ENCODE data around the gene CDT1. TPM values are rescaled to one million over a fixed set of nuclear protein-coding genes. Genes with fewer than 3 reads are reported as not detected.
"Not testable (repeated sequence)": the region's sequence is repeated elsewhere in the genome, so short reads cannot be mapped to it uniquely, and the experiment has no call there.

The CDT1 gene
- total and polyA plus RNA-seq, 4 donors = 2.0 to 5.8 (median 3.3) TPM

- ATAC-seq (ENCODE audit: insufficient read depth, low FRiP score) (no peak), DNase-seq (no peak)
- H3K4me1 ChIP-seq (ENCODE audit: control insufficient read depth in 5 of 5, insufficient read depth in 5 of 5, low read length in 5 of 5) = peaks cover 7 to 77% (median 56%) of the 10 kb centered on the region in 5 donors
- H3K27ac ChIP-seq (ENCODE audit: low read depth in 1 of 2, low read length in 1 of 2) = peak overlapping the region in 1 of 2 donors; percentile 83
- TF ChIP-seq CTCF (IDR thresholded peaks at IDR 0.05; ENCODE audit: control extremely low read depth, extremely low read depth) = no peak
- 60 to 71% methylated on average over 18 to 19 of the region's 19 CpGs for WGBS, 2 donors
- H3K9me3 ChIP-seq (ENCODE audit: control insufficient read depth in 4 of 4, insufficient read depth in 3 of 4, low read length in 3 of 4) = no peaks in the 10 kb centered on the region
- H3K4me3 ChIP-seq = no peak overlapping the region
- no peak overlapping the region for H3K9ac ChIP-seq (ENCODE audit: insufficient read depth in 1 of 2, low read length in 2 of 2)
- H3K36me3 ChIP-seq (ENCODE audit: control insufficient read depth in 4 of 4, insufficient read depth in 4 of 4, low read length in 4 of 4) = peaks cover 0 to under 1% (median 0%) of the 10 kb centered on the region in 4 donors
- H3K27me3 ChIP-seq (ENCODE audit: control insufficient read depth in 3 of 3, insufficient read depth in 3 of 3, low read length in 2 of 3) = no peaks in the 10 kb centered on the region
Measured at GRCh38 chr16:88771294-88771772, 32.3 kb upstream of the CDT1 start.

GRCh38 chr16:88771781-88772180, 31.8 kb upstream of the CDT1 start:
- not testable (repeated sequence) for H3K27me3 ChIP-seq (ENCODE audit: control insufficient read depth in 3 of 3, insufficient read depth in 3 of 3, low read length in 2 of 3); DNase-seq; H3K36me3 ChIP-seq (ENCODE audit: control insufficient read depth in 4 of 4, insufficient read depth in 4 of 4, low read length in 4 of 4); ATAC-seq (ENCODE audit: insufficient read depth, low FRiP score); H3K27ac ChIP-seq (ENCODE audit: low read depth in 1 of 2, low read length in 1 of 2); H3K9ac ChIP-seq (ENCODE audit: insufficient read depth in 1 of 2, low read length in 2 of 2); H3K9me3 ChIP-seq (ENCODE audit: control insufficient read depth in 4 of 4, insufficient read depth in 3 of 4, low read length in 3 of 4); H3K4me3 ChIP-seq
- WGBS, 2 donors = 94 to 97% methylated on average over 11 to 17 of the region's 23 CpGs
- peaks cover 7 to 81% (median 55%) of the 10 kb centered on the region in 5 donors for H3K4me1 ChIP-seq (ENCODE audit: control insufficient read depth in 5 of 5, insufficient read depth in 5 of 5, low read length in 5 of 5)

- Histone ChIP-seq H3K27ac (ENCODE audit: low read depth in 1 of 2, low read length in 1 of 2) (peak overlapping the region in 1 of 2 donors; percentile 60), H3K9ac (ENCODE audit: insufficient read depth in 1 of 2, low read length in 2 of 2) (no peak overlapping the region), H3K4me3 (no peak overlapping the region), H3K36me3 (ENCODE audit: control insufficient read depth in 4 of 4, insufficient read depth in 4 of 4, low read length in 4 of 4) (peaks cover 0 to 7% (median 0%) of the 10 kb centered on the region in 4 donors), H3K9me3 (ENCODE audit: control insufficient read depth in 4 of 4, insufficient read depth in 3 of 4, low read length in 3 of 4) (no peaks in the 10 kb centered on the region), H3K27me3 (ENCODE audit: control insufficient read depth in 3 of 3, insufficient read depth in 3 of 3, low read length in 2 of 3) (no peaks in the 10 kb centered on the region), H3K4me1 (ENCODE audit: control insufficient read depth in 5 of 5, insufficient read depth in 5 of 5, low read length in 5 of 5) (peaks cover 3 to 83% (median 47%) of the 10 kb centered on the region in 5 donors)
- no peak for ATAC-seq (ENCODE audit: insufficient read depth, low FRiP score)
- no peak for TF ChIP-seq CTCF (IDR thresholded peaks at IDR 0.05; ENCODE audit: control extremely low read depth, extremely low read depth)
- DNase-seq = peak; percentile 85 to 89 (median 89)
- WGBS, 2 donors = 51 to 53% methylated on average over 21 to 29 of the region's 29 CpGs
Measured at GRCh38 chr16:88772871-88773811, 30.4 kb upstream of the CDT1 start.

- Histone ChIP-seq H3K4me1 (ENCODE audit: control insufficient read depth in 5 of 5, insufficient read depth in 5 of 5, low read length in 5 of 5) (peaks cover 0 to 78% (median 41%) of the 10 kb centered on the region in 5 donors), H3K27ac (ENCODE audit: low read depth in 1 of 2, low read length in 1 of 2) (peak overlapping the region in 1 of 2 donors; percentile 60), H3K36me3 (ENCODE audit: control insufficient read depth in 4 of 4, insufficient read depth in 4 of 4, low read length in 4 of 4) (peaks cover 0 to 9% (median 0%) of the 10 kb centered on the region in 4 donors), H3K27me3 (ENCODE audit: control insufficient read depth in 3 of 3, insufficient read depth in 3 of 3, low read length in 2 of 3) (no peaks in the 10 kb centered on the region), H3K9ac (ENCODE audit: insufficient read depth in 1 of 2, low read length in 2 of 2) (no peak overlapping the region), H3K4me3 (no peak overlapping the region), H3K9me3 (ENCODE audit: control insufficient read depth in 4 of 4, insufficient read depth in 3 of 4, low read length in 3 of 4) (no peaks in the 10 kb centered on the region)
- TF ChIP-seq CTCF (IDR thresholded peaks at IDR 0.05; ENCODE audit: control extremely low read depth, extremely low read depth) = no peak
- peak; percentile 88 to 91 (median 90) for DNase-seq
- no peak for ATAC-seq (ENCODE audit: insufficient read depth, low FRiP score)
- WGBS, 2 donors = 36 to 49% methylated on average over 8 to 12 of the region's 12 CpGs
Measured at GRCh38 chr16:88773812-88774291, 29.7 kb upstream of the CDT1 start.
